Sigmoid colon (tissue), 7 donors: ENCODE measurements around the gene PRLH. TPM values are rescaled to one million over a fixed set of nuclear protein-coding genes. Genes with fewer than 3 reads are reported as not detected.

Experiments used
- DNase-seq: peaks from one replicate; pipeline ENCODE4 v3.0.0-alpha.2; 2019
- H3K27ac ChIP-seq, 4 donors: fragments of 200-600 bp; sonication (generic); one replicate each; pipeline ENCODE4 v1.5.1; 2016 to 2019; ENCODE audit warnings: mild to moderate bottlenecking in 1 of 4
- H3K27me3 ChIP-seq, 3 donors: fragments of 200-600 bp; sonication (generic); one replicate each; pipeline ENCODE4 v1.5.1; 2019; ENCODE audit warnings: mild to moderate bottlenecking in 1 of 3
- H3K36me3 ChIP-seq, 4 donors: fragments of 200-600 bp; sonication (generic); one replicate each; pipeline ENCODE4 v1.5.1; 2016 to 2019
- H3K4me1 ChIP-seq, 4 donors: fragments of 200-600 bp; sonication (generic); one replicate each; pipeline ENCODE4 v1.5.1; 2017 to 2019
- H3K4me3 ChIP-seq, 4 donors: fragments of 200-600 bp; sonication (generic); one replicate each; pipeline ENCODE4 v1.5.1; 2017 to 2019; ENCODE audit warnings: mild to moderate bottlenecking in 2 of 4, moderate library complexity in 1 of 4
- H3K9me3 ChIP-seq, 4 donors: fragments of 200-600 bp in 3 of 4; sonication (generic) in 3 of 4; one replicate each; pipeline versions ENCODE4 v1.5.1 to v1.6.1; 2013 to 2019
- CTCF ChIP-seq, 4 experiments: fragments of 450-650 bp in 3 of 4; fragments of 200-600 bp in 1 of 4; IDR thresholded peaks; one replicate each; pipeline ENCODE4 v1.5.1; 2016 to 2019; ENCODE audit warnings: antibody characterized with exemption in 4 of 4, mild to moderate bottlenecking in 3 of 4, moderate library complexity in 2 of 4
- EP300 ChIP-seq, 4 donors: sonication (generic); formaldehyde crosslinking; IDR thresholded peaks; one replicate each; pipeline ENCODE4 v1.6.1; 2017; ENCODE audit warnings: antibody characterized with exemption in 4 of 4
- POLR2A ChIP-seq, 2 donors: fragments of 450-650 bp; IDR thresholded peaks; one replicate each; pipeline ENCODE4 v1.6.1; 2016; ENCODE audit warnings: antibody characterized with exemption in 2 of 2, mild to moderate bottlenecking in 2 of 2, moderate library complexity in 2 of 2
- POLR2AphosphoS5 ChIP-seq, 4 donors: sonication (generic); formaldehyde crosslinking; IDR thresholded peaks; one replicate each; pipeline ENCODE4 v1.6.1; 2017; ENCODE audit warnings: antibody characterized with exemption in 4 of 4
- WGBS, 2 donors: extraction: QIAGEN DNeasy Blood & Tissue Kit; methylation state at CpG; one replicate each; pipeline ENCODE4 v1.1.7; 2013; 5-methylcytosine and 5-hydroxymethylcytosine counted together
- intact Hi-C: fragments of 100-400 bp; cut with DNase I; formaldehyde crosslinking; loops from one replicate; pipeline ENCODE4 v1.15.1; 2023
- polyA plus RNA-seq, 3 donors: library from polyadenylated mRNA; stranded (reverse); fragments of 200-250 nt; gene quantifications; one replicate each; pipeline ENCODE4 v1.2.3, GENCODE V29; 2013
- total RNA-seq, 4 donors: library from RNA; depleted of rRNA; stranded (reverse); fragments of >200 nt; gene quantifications; one replicate each; pipeline ENCODE4 v1.1.0, GENCODE V29; 2016
- donor health status: healthy with polysubstance abuse.
- donor health status: Bipolar disorder and iron deficiency.
- donor health status: healthy.

Gene PRLH
- total and polyA plus RNA-seq, 7 donors, result not detected

GRCh38 chr2:237585590-237586221 is 19.3 kb downstream of the PRLH start:
- intact Hi-C loops, result no loop called here
- no peak overlapping the region for H3K27ac ChIP-seq
- TF ChIP-seq EP300 (IDR thresholded peaks at IDR 0.05) (no peak), POLR2AphosphoS5 (IDR thresholded peaks at IDR 0.05) (no peak), POLR2A (IDR thresholded peaks at IDR 0.05) (no peak), CTCF (IDR thresholded peaks at IDR 0.05) (no peak)
- H3K36me3 ChIP-seq, result no peaks in the 10 kb centered on the region
- H3K4me3 ChIP-seq, result no peak overlapping the region
- no peak for DNase-seq
- WGBS, 2 donors, result 88 to 90% methylated on average over 15 of the region's 15 CpGs
- H3K9me3 ChIP-seq, result no peaks in the 10 kb centered on the region
- peaks cover 0 to 24% (median 17%) of the 10 kb centered on the region in 4 donors for H3K4me1 ChIP-seq
- H3K27me3 ChIP-seq, result no peaks in the 10 kb centered on the region

DNA sequence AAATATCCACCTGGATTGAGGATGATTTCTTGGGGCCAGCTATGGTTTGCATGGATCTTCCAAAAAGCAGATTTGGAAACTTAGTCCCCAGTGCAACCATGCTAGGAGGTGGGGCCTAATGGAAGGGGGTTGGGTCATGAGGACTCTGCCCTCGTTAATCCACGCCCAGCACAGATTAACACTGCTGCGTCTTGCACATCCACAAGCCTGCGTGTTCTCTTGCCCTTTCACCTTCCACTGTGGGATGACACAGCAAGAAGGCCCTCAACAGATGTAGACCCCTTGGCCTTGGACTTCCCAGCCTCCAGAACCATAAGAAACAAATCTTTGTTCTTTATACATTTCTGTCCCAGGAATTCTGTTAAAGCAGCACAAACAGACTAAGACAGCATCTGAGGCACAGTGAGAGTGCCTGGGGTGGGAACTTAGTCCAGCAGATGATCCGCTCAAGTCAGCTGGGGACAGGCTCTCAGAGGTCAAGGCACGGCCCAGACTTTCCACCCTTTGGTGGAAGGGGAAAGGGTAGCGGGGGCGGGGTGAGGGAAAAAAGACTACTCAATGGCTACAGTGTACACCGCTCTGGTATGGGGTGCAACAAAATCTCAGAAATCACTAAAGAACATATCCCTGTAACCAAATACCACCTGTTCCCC is 21.8 kb downstream of the PRLH start:
- WGBS, 2 donors, result 55 to 84% methylated on average over 9 of the region's 9 CpGs
- no peak for DNase-seq
- TF ChIP-seq EP300 (IDR thresholded peaks at IDR 0.05), result no peak
- no peak for TF ChIP-seq POLR2A (IDR thresholded peaks at IDR 0.05)
- TF ChIP-seq CTCF (IDR thresholded peaks at IDR 0.05), result no peak
- no peak for TF ChIP-seq POLR2AphosphoS5 (IDR thresholded peaks at IDR 0.05)
- Histone ChIP-seq H3K27ac (no peak overlapping the region), H3K27me3 (no peaks in the 10 kb centered on the region), H3K9me3 (no peaks in the 10 kb centered on the region), H3K4me1 (peaks cover 0 to 13% (median 8%) of the 10 kb centered on the region in 4 donors), H3K36me3 (no peaks in the 10 kb centered on the region), H3K4me3 (no peak overlapping the region)
- intact Hi-C loops, result no loop called here

- WGBS, 2 donors, result 17 to 65% methylated on average over 16 of the region's 16 CpGs
- Histone ChIP-seq H3K27ac (peak within 1 kb of the TSS in 2 of 4 donors; percentile 22 to 70), H3K4me3 (no peak within 1 kb of the TSS)
These were observed 24.1 kb downstream of the PRLH start, which contains the start of gene RAB17 for GRCh38 chr2:237590272-237591140. Gene RAB17 (minus strand): TSS chr2:237590734. CDS start chr2:237586154, 4,580 bp downstream.

More at GRCh38 chr2:237590272-237591140, 24.1 kb downstream of the PRLH start, which contains the start of gene RAB17:
- Histone ChIP-seq H3K27me3 (no peaks in the 10 kb centered on the region), H3K4me1 (peaks cover 0 to 36% (median 29%) of the 10 kb centered on the region in 4 donors), H3K36me3 (no peaks in the 10 kb centered on the region), H3K9me3 (no peaks in the 10 kb centered on the region)
- no peak for TF ChIP-seq POLR2AphosphoS5 (IDR thresholded peaks at IDR 0.05)
- TF ChIP-seq POLR2A (IDR thresholded peaks at IDR 0.05), result no peak
- no peak for TF ChIP-seq EP300 (IDR thresholded peaks at IDR 0.05)
- no peak for TF ChIP-seq CTCF (IDR thresholded peaks at IDR 0.05)
- no peak for DNase-seq
- intact Hi-C loops, result no loop called here
